ENCODE results near the gene CNTNAP5.

CNTNAP5 gene

GRCh38 chr2:124315221-124315880 lies 290.3 kb downstream of the CNTNAP5 start:
- TF ChIP-seq, protein P1, sequence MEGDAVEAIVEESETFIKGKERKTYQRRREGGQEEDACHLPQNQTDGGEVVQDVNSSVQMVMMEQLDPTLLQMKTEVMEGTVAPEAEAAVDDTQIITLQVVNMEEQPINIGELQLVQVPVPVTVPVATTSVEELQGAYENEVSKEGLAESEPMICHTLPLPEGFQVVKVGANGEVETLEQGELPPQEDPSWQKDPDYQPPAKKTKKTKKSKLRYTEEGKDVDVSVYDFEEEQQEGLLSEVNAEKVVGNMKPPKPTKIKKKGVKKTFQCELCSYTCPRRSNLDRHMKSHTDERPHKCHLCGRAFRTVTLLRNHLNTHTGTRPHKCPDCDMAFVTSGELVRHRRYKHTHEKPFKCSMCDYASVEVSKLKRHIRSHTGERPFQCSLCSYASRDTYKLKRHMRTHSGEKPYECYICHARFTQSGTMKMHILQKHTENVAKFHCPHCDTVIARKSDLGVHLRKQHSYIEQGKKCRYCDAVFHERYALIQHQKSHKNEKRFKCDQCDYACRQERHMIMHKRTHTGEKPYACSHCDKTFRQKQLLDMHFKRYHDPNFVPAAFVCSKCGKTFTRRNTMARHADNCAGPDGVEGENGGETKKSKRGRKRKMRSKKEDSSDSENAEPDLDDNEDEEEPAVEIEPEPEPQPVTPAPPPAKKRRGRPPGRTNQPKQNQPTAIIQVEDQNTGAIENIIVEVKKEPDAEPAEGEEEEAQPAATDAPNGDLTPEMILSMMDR (IDR thresholded peaks at IDR 0.05) = no peak

DNA sequence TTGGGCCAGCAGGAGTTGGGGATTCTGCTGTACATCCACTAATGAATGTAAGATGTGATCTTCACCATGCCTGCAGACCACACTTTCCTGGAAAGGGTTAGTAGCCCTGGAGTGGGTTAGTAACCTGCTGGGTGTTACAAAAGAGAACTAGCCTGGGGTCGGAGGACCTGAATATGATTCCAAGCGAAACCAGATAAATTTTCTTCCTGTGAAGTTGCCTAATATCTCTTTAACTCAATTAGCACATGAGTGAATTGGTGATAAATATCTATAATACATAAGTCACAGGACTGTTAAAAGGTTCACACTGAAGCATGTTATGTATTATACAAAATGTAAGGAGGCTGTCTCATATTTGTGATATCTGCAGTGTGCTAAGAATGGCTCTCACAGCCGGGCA lies 291.0 kb downstream of the CNTNAP5 start:
- TF ChIP-seq, protein P1 (IDR thresholded peaks at IDR 0.05) = no peak

- TF ChIP-seq, protein P1 (IDR thresholded peaks at IDR 0.05) = no peak
These were observed 292.0 kb downstream of the CNTNAP5 start for GRCh38 chr2:124316881-124317605.

GRCh38 chr2:124317628-124318027 lies 292.5 kb downstream of the CNTNAP5 start:
- TF ChIP-seq, protein P1 (IDR thresholded peaks at IDR 0.05) = no peak

- TF ChIP-seq, protein P1 (IDR thresholded peaks at IDR 0.05) = no peak
These were observed 293.8 kb downstream of the CNTNAP5 start for GRCh38 chr2:124318913-124319312.

- TF ChIP-seq, protein P1 (IDR thresholded peaks at IDR 0.05) = no peak
These were observed 294.5 kb downstream of the CNTNAP5 start for GRCh38 chr2:124319577-124319976.

- TF ChIP-seq, protein P1 (IDR thresholded peaks at IDR 0.05) = no peak
These were observed 295.1 kb downstream of the CNTNAP5 start for GRCh38 chr2:124320051-124320688.
